Endodermal cell (in vitro differentiated cells): ENCODE data around the gene JARID2. TPM values are rescaled to one million over a fixed set of nuclear protein-coding genes. Genes with fewer than 3 reads are reported as not detected.

Experiments used
- DNase-seq: peaks from one replicate; pipeline ENCODE4 v3.0.0-alpha.2; 2017
- H3K27ac ChIP-seq: 2 replicates; pipeline ENCODE4 v1.5.1; 2013; ENCODE audit warnings: mild to moderate bottlenecking, low read depth, low read length, moderate library complexity
- H3K27me3 ChIP-seq: 2 replicates; pipeline ENCODE4 v1.6.1; 2013; ENCODE audit warnings: mild to moderate bottlenecking, low read length, moderate library complexity; ENCODE audit not compliant: insufficient read depth, control insufficient read depth, poor library complexity, severe bottlenecking
- H3K36me3 ChIP-seq: 2 replicates; pipeline ENCODE4 v1.7.0; 2013; ENCODE audit warnings: mild to moderate bottlenecking, low read length, moderate library complexity; ENCODE audit not compliant: control insufficient read depth, insufficient read depth
- H3K4me1 ChIP-seq: one replicate; pipeline ENCODE4 v1.7.0; 2013; ENCODE audit warnings: low read length; ENCODE audit not compliant: control insufficient read depth, insufficient read depth
- H3K4me3 ChIP-seq: 2 replicates; pipeline ENCODE4 v1.5.1; 2013; ENCODE audit warnings: mild to moderate bottlenecking, low read length, moderate library complexity
- H3K9ac ChIP-seq: 2 replicates; pipeline ENCODE4 v1.6.1; 2013; ENCODE audit warnings: mild to moderate bottlenecking, low read length, moderate library complexity; ENCODE audit not compliant: poor library complexity, severe bottlenecking; ENCODE audit errors: extremely low read depth
- H3K9me3 ChIP-seq: 2 replicates; pipeline ENCODE4 v1.6.1; 2013; ENCODE audit warnings: mild to moderate bottlenecking, low read length, moderate library complexity; ENCODE audit not compliant: control insufficient read depth
- H3K27ac Mint-ChIP-seq: 2 replicates; pipeline ENCODE4 v1.8.0; 2020; ENCODE audit warnings: mixed read lengths
- H3K27me3 Mint-ChIP-seq: 2 replicates; pipeline ENCODE4 v1.8.0; 2021; ENCODE audit warnings: mild to moderate bottlenecking, mixed read lengths; ENCODE audit not compliant: insufficient read depth
- H3K36me3 Mint-ChIP-seq: 2 replicates; pipeline ENCODE4 v1.8.0; 2020; ENCODE audit warnings: low read depth, mixed read lengths
- H3K4me1 Mint-ChIP-seq: 2 replicates; pipeline ENCODE4 v1.8.0; 2020; ENCODE audit warnings: mixed read lengths
- H3K4me3 Mint-ChIP-seq: 2 replicates; pipeline ENCODE4 v1.8.0; 2020; ENCODE audit warnings: mild to moderate bottlenecking, moderate library complexity, mixed read lengths
- H3K9me3 Mint-ChIP-seq: 2 replicates; pipeline ENCODE4 v1.8.0; 2020; ENCODE audit warnings: mild to moderate bottlenecking, mixed read lengths
- WGBS, 2 experiments: methylation state at CpG; one replicate each; pipeline versions ENCODE4 v1.1.5 to v1.1.7; 2013; ENCODE audit warnings: missing lambda C conversion rate in 2 of 2, mixed read lengths in 1 of 2; ENCODE audit not compliant: insufficient coverage in 1 of 2, insufficient read length in 1 of 2; 5-methylcytosine and 5-hydroxymethylcytosine counted together
- total RNA-seq, 2 donors: library from RNA; stranded (reverse); fragmentation: NEBNext Ultra II Directional in 1 of 2; extraction: Animal tissue kit (Norgen Biotek cat#: 25700) in 1 of 2; gene quantifications; 2 replicates in 1 of 2; 3 replicates in 1 of 2; pipeline ENCODE4 v1.2.1, GENCODE V29; 2021
- TF ChIP-seq, protein P1 (sequence below): fragments of 200-600 bp; sonication (generic); conservative IDR thresholded peaks from 2 replicates; pipeline ENCODE4 v1.5.0; 2021; ENCODE audit warnings: antibody characterized with exemption, mild to moderate bottlenecking

The JARID2 gene
- total RNA-seq, 2 donors from 2014 or later = 42.5 to 77.0 TPM

DNA sequence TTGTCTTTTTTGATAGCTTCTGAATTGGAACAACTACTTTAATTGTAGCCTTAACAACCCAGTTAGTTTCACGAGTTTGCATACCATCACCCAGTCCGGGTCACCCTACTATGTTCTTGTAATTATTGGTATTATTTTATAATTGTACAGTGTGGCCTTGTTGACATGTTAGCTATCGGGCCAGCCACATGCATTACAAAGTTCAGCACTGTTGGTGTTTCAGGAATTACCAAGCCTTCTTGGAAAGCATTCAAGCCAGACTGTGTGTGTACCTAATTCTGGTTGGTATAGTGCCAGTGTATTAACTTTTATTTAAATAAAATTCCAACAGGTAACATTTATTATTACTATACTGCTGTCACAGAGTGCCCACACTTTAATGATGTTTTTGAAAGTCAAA is 150.9 kb downstream of the JARID2 start:
- no peak overlapping the region for H3K9ac ChIP-seq
- H3K27ac ChIP-seq = no peak overlapping the region
- H3K36me3 Mint-ChIP-seq = peaks cover 16% of the 10 kb centered on the region
- peaks cover 24% of the 10 kb centered on the region for H3K4me1 ChIP-seq
- no peak overlapping the region for H3K4me3 ChIP-seq
- no peaks in the 10 kb centered on the region for H3K27me3 ChIP-seq
- peaks cover 13% of the 10 kb centered on the region for H3K9me3 ChIP-seq
- TF ChIP-seq, protein P1, sequence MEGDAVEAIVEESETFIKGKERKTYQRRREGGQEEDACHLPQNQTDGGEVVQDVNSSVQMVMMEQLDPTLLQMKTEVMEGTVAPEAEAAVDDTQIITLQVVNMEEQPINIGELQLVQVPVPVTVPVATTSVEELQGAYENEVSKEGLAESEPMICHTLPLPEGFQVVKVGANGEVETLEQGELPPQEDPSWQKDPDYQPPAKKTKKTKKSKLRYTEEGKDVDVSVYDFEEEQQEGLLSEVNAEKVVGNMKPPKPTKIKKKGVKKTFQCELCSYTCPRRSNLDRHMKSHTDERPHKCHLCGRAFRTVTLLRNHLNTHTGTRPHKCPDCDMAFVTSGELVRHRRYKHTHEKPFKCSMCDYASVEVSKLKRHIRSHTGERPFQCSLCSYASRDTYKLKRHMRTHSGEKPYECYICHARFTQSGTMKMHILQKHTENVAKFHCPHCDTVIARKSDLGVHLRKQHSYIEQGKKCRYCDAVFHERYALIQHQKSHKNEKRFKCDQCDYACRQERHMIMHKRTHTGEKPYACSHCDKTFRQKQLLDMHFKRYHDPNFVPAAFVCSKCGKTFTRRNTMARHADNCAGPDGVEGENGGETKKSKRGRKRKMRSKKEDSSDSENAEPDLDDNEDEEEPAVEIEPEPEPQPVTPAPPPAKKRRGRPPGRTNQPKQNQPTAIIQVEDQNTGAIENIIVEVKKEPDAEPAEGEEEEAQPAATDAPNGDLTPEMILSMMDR = no peak
- H3K27me3 Mint-ChIP-seq = no peaks in the 10 kb centered on the region
- DNase-seq = no peak
- peaks cover 40% of the 10 kb centered on the region for H3K4me1 Mint-ChIP-seq
- H3K36me3 ChIP-seq = peaks cover 5% of the 10 kb centered on the region
- 97% methylated on average over 3 of the region's 3 CpGs; no CpG with 5 or more reads in 1 of the 2 experiments for WGBS, 2 experiments
- H3K4me3 Mint-ChIP-seq = no peak overlapping the region
- H3K9me3 Mint-ChIP-seq = no peaks in the 10 kb centered on the region
- no peak overlapping the region for H3K27ac Mint-ChIP-seq

DNA sequence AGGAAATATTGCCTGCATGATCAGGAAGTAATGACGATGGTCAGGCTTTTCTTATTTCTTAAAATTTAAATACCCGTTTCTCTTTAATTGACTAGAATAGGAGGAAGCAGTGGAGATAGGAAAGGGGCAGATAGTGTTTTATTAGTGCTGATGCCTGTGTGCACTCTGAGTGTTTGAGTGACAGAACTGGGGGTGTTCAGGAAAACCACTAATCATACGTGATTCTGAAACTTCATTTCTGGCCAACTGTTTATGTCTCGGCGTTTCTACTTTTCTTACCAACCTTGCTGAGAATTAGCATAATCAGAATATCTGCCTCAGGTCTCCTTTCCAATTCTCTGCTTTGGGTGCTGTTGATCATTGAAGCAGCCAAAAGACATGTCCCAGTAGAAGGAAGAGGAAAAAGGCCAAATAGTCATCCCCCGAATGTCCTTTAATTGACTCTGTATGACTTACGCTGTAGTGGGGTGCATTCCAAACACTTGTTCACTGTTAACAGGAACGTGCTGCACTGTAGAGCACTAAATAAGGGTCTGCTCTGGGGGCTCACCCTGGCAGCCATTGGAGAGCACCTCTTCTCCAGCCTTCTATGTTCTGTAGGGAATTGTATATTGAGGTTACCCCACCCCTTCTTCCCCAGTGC is 152.9 kb downstream of the JARID2 start:
- H3K9ac ChIP-seq = no peak overlapping the region
- H3K4me1 ChIP-seq = peaks cover 41% of the 10 kb centered on the region
- no peak overlapping the region for H3K27ac ChIP-seq

DNA sequence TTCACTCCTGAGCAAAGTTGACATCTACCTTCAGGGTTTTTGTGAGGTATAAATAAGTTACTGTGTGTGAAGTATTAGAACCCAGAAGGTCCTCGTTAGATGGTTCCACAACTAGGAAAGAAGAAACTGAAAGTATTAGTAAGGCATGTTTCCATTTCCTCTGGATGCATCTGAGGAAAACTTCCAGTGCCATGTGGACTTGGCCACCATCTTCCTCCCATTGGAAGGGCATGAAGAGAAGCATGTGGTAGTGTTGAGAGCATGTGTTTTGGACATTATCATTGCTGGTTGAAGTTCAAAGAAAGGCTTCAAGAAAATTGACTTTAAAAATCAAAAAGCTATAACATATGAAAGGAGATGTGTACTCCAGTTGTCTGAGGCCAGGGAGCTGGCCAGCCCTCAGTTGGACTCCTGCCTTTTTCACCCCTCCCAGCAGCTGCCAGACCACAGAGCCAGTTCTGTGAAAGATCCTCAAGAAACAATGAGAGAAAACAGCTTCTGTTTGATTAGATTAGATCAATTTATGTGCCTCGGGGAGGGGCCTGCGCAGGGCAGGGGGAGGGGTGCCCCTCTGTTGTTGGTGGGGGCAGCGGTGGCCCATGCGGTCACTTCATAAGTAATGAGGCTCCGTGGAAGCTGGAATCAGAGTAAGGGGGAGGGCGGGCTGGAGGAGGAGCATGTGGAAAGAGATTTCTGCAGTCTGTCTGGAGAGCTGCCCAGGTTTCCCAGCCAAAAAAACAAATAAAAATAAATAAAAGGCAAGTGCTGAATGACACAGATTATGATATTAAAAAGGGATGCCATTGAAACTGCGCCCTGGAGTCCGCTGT is 154.0 kb downstream of the JARID2 start:
- peak overlapping the region; percentile 80 for H3K27ac Mint-ChIP-seq
- H3K4me1 Mint-ChIP-seq = peaks cover 64% of the 10 kb centered on the region
- H3K27ac ChIP-seq = peak overlapping the region; percentile 59
- peaks cover 45% of the 10 kb centered on the region for H3K4me1 ChIP-seq
- peak overlapping the region; percentile 50 for H3K4me3 Mint-ChIP-seq
- H3K9ac ChIP-seq = peak overlapping the region; percentile 24
- WGBS, 2 experiments = 42 to 50% methylated on average over 1 to 9 of the region's 9 CpGs
- H3K36me3 ChIP-seq = no peaks in the 10 kb centered on the region
- peak overlapping the region; percentile 0 for H3K4me3 ChIP-seq
- H3K9me3 Mint-ChIP-seq = no peaks in the 10 kb centered on the region
- no peaks in the 10 kb centered on the region for H3K27me3 ChIP-seq
- H3K36me3 Mint-ChIP-seq = no peaks in the 10 kb centered on the region
- no peaks in the 10 kb centered on the region for H3K9me3 ChIP-seq
- TF ChIP-seq, protein P1 = no peak
- no peaks in the 10 kb centered on the region for H3K27me3 Mint-ChIP-seq
- DNase-seq = peak; percentile 69

More for the DNA sequence above, 152.9 kb downstream of the JARID2 start:
- WGBS, 2 experiments = 92 to 98% methylated on average over 8 of the region's 8 CpGs
- peaks cover under 1% of the 10 kb centered on the region for H3K36me3 ChIP-seq
- Mint-ChIP-seq H3K9me3 (no peaks in the 10 kb centered on the region), H3K4me1 (peaks cover 53% of the 10 kb centered on the region), H3K4me3 (no peak overlapping the region), H3K27ac (no peak overlapping the region), H3K36me3 (peaks cover 9% of the 10 kb centered on the region), H3K27me3 (no peaks in the 10 kb centered on the region)
- TF ChIP-seq, protein P1 = no peak
- H3K4me3 ChIP-seq = no peak overlapping the region
- peak; percentile 39 for DNase-seq
- H3K27me3 ChIP-seq = no peaks in the 10 kb centered on the region
- H3K9me3 ChIP-seq = peaks cover 7% of the 10 kb centered on the region
